Liver (tissue), 9 donors: ENCODE results near the gene RASAL2. TPM values are rescaled to one million over a fixed set of nuclear protein-coding genes. Genes with fewer than 3 reads are reported as not detected.
A peak's percentile ranks its signal among the peaks of the same experiment; 100 is the strongest.

ENCODE experiments used
- DNase-seq: peaks from one replicate; pipeline ENCODE4 v3.0.0-alpha.2; 2017; ENCODE audit warnings: low spot score
- H3K27ac ChIP-seq, 2 donors: one replicate each; pipeline ENCODE4 v1.7.0; 2013; ENCODE audit warnings: inconsistent platforms in 2 of 2, low read length in 2 of 2, control low read depth in 1 of 2, low read depth in 1 of 2, mild to moderate bottlenecking in 1 of 2
- H3K27me3 ChIP-seq, 4 donors: one replicate each; pipeline versions ENCODE4 v1.6.1 to v1.7.0; 2013; ENCODE audit warnings: low read length in 3 of 4, inconsistent platforms in 1 of 4, mild to moderate bottlenecking in 1 of 4, moderate library complexity in 1 of 4; ENCODE audit not compliant: control insufficient read depth in 4 of 4, insufficient read depth in 4 of 4
- H3K36me3 ChIP-seq, 4 donors: one replicate each; pipeline versions ENCODE4 v1.6.1 to v1.7.0; 2013; ENCODE audit warnings: low read length in 3 of 4, mild to moderate bottlenecking in 3 of 4, low read depth in 1 of 4, moderate library complexity in 1 of 4; ENCODE audit not compliant: control insufficient read depth in 4 of 4, insufficient read depth in 3 of 4
- H3K4me1 ChIP-seq, 4 donors: one replicate each; pipeline versions ENCODE4 v1.6.1 to v1.7.0; 2013; ENCODE audit warnings: low read length in 3 of 4, mild to moderate bottlenecking in 3 of 4, moderate library complexity in 1 of 4; ENCODE audit not compliant: control insufficient read depth in 4 of 4, insufficient read depth in 4 of 4
- H3K4me3 ChIP-seq, 3 donors: one replicate each; pipeline versions ENCODE4 v1.6.1 to v1.7.0; 2013; ENCODE audit warnings: low read length in 3 of 3, control low read depth in 1 of 3, low read depth in 1 of 3, mild to moderate bottlenecking in 1 of 3
- H3K9ac ChIP-seq, 2 donors: one replicate each; pipeline ENCODE4 v1.7.0; 2013; ENCODE audit warnings: low read length in 2 of 2, mild to moderate bottlenecking in 2 of 2, moderate library complexity in 2 of 2, control low read depth in 1 of 2, low read depth in 1 of 2
- H3K9me3 ChIP-seq, 4 donors: one replicate each; pipeline versions ENCODE4 v1.6.1 to v1.7.0; 2013; ENCODE audit warnings: low read length in 3 of 4; ENCODE audit not compliant: control insufficient read depth in 4 of 4
- EGR1 ChIP-seq, 2 donors: IDR thresholded peaks; 2 replicates each; pipeline ENCODE4 v1.6.1; 2016 to 2018; ENCODE audit warnings: antibody characterized with exemption in 2 of 2, low read depth in 2 of 2
- FOXA1 ChIP-seq: IDR thresholded peaks from 2 replicates; pipeline ENCODE4 v1.6.1; 2016; ENCODE audit warnings: antibody characterized with exemption
- FOXA2 ChIP-seq: IDR thresholded peaks from 2 replicates; pipeline ENCODE4 v1.6.1; 2016; ENCODE audit warnings: antibody characterized with exemption
- GABPA ChIP-seq, 2 donors: IDR thresholded peaks in 1 of 2; conservative IDR thresholded peaks in 1 of 2; 2 replicates each; pipeline ENCODE4 v1.6.1; 2016; ENCODE audit warnings: antibody characterized with exemption in 2 of 2, mild to moderate bottlenecking in 1 of 2, moderate library complexity in 1 of 2
- HNF4A ChIP-seq, 2 donors: conservative IDR thresholded peaks; 2 replicates each; pipeline ENCODE4 v1.6.1; 2016; ENCODE audit warnings: antibody characterized with exemption in 2 of 2, mild to moderate bottlenecking in 2 of 2
- HNF4G ChIP-seq: IDR thresholded peaks from 2 replicates; pipeline ENCODE4 v1.6.1; 2016; ENCODE audit warnings: antibody characterized with exemption
- JUND ChIP-seq, 2 donors: IDR thresholded peaks; 2 replicates each; pipeline ENCODE4 v1.6.1; 2016; ENCODE audit warnings: antibody characterized with exemption in 2 of 2
- NR2F2 ChIP-seq: IDR thresholded peaks from 2 replicates; pipeline ENCODE4 v1.6.1; 2016; ENCODE audit warnings: antibody characterized with exemption
- RAD21 ChIP-seq, 2 donors: IDR thresholded peaks; 2 replicates each; pipeline ENCODE4 v1.6.1; 2016; ENCODE audit warnings: antibody characterized with exemption in 2 of 2, mild to moderate bottlenecking in 2 of 2
- RXRA ChIP-seq, 2 donors: IDR thresholded peaks; 2 replicates each; pipeline ENCODE4 v1.6.1; 2017 to 2018; ENCODE audit warnings: antibody characterized with exemption in 2 of 2, mild to moderate bottlenecking in 1 of 2
- SP1 ChIP-seq: IDR thresholded peaks from 2 replicates; pipeline ENCODE4 v1.6.1; 2018; ENCODE audit warnings: antibody characterized with exemption, mild to moderate bottlenecking
- TAF1 ChIP-seq: conservative IDR thresholded peaks from 2 replicates; pipeline ENCODE4 v1.6.1; 2016; ENCODE audit warnings: antibody characterized with exemption, mild to moderate bottlenecking
- YY1 ChIP-seq: IDR thresholded peaks from 2 replicates; pipeline ENCODE4 v1.6.1; 2016; ENCODE audit warnings: antibody characterized with exemption, mild to moderate bottlenecking
- WGBS: extraction: QIAGEN DNeasy Blood & Tissue Kit; methylation state at CpG from one replicate; pipeline ENCODE4 v1.1.7; 2013; 5-methylcytosine and 5-hydroxymethylcytosine counted together
- polyA plus RNA-seq, 2 donors: library from polyadenylated mRNA; stranded (reverse) in 1 of 2; unstranded in 1 of 2; fragments of 200-250 nt in 1 of 2; fragments of >200 nt in 1 of 2; fragmentation: Nextera tagmentation in 1 of 2; extraction: Ambion mirVana in 1 of 2; gene quantifications; one replicate each; pipeline versions ENCODE4 v1.2.1 to v1.2.3, GENCODE V29; 2013 to 2015
- total RNA-seq, 2 donors: library from RNA; depleted of rRNA; stranded (reverse); fragments of >200 nt; gene quantifications; one replicate each; pipeline ENCODE4 v1.2.3, GENCODE V29; 2014
- TF ChIP-seq, protein P1 (sequence below): fragments of 150-350 bp; IDR thresholded peaks from 2 replicates; pipeline ENCODE4 v1.5.1; 2017; ENCODE audit warnings: improper control_type of control experiment, low read depth, low read length; ENCODE audit not compliant: missing input control
- TF ChIP-seq, protein P2 (sequence below): IDR thresholded peaks from 2 replicates; pipeline ENCODE4 v1.6.1; 2016; ENCODE audit warnings: antibody characterized with exemption, mild to moderate bottlenecking
- TF ChIP-seq, protein P3 (sequence below): IDR thresholded peaks from 2 replicates; pipeline ENCODE4 v1.6.1; 2016; ENCODE audit warnings: antibody characterized with exemption
- TF ChIP-seq, protein P4 (sequence below): IDR thresholded peaks from 2 replicates; pipeline ENCODE4 v1.6.1; 2016; ENCODE audit warnings: antibody characterized with exemption
- TF ChIP-seq, protein P5 (sequence below): IDR thresholded peaks from 2 replicates; pipeline ENCODE4 v1.6.1; 2016; ENCODE audit warnings: antibody characterized with exemption
- donor health status: healthy.
- donor health status: healthy.
- donor health status: healthy.
- donor health status: healthy.
- donor health status: healthy.

Gene RASAL2
- total and polyA plus RNA-seq, 4 donors: 1.8 to 8.1 (median 4.1) TPM

DNA sequence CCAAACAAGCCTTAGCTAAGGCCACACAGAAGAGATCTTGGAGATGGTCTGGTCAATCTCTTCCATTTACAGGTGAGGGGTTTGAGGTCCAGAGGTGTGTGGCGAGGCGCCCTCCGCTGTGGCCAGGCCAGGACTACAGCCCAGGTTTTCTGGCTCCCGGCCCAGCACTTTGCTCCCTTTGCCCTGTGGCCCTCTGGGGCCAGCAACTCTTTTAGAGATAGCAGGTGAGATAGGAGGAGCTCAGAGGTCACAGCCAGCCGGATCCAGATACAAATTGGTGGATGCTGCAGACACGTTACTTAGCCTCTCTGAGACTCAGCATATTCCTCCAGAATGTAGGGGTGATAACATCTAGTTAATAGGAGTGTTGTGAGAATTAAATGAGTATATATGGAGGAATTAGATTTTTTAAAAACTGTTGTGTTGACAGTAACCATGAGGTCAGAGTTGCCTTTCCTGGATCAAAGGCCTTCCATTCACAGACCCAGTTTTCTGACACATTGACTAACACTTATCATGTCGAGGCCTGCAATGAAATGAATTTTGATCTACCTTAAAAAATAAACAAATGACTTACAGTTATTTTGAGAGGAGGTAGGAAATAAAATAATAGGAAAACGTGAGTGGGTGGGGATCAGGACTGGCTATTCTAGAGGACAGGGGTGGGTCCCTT is 435.6 kb downstream of the RASAL2 start:
- H3K4me3 ChIP-seq: no peak overlapping the region
- WGBS: 36% methylated on average over 8 of the region's 8 CpGs
- H3K9ac ChIP-seq: no peak overlapping the region
- H3K36me3 ChIP-seq: no peaks in the 10 kb centered on the region
- TF ChIP-seq, protein P1, sequence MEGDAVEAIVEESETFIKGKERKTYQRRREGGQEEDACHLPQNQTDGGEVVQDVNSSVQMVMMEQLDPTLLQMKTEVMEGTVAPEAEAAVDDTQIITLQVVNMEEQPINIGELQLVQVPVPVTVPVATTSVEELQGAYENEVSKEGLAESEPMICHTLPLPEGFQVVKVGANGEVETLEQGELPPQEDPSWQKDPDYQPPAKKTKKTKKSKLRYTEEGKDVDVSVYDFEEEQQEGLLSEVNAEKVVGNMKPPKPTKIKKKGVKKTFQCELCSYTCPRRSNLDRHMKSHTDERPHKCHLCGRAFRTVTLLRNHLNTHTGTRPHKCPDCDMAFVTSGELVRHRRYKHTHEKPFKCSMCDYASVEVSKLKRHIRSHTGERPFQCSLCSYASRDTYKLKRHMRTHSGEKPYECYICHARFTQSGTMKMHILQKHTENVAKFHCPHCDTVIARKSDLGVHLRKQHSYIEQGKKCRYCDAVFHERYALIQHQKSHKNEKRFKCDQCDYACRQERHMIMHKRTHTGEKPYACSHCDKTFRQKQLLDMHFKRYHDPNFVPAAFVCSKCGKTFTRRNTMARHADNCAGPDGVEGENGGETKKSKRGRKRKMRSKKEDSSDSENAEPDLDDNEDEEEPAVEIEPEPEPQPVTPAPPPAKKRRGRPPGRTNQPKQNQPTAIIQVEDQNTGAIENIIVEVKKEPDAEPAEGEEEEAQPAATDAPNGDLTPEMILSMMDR: peak; percentile 25
- TF ChIP-seq NR2F2 (peak; percentile 54), EGR1 (IDR thresholded peaks at IDR 0.05; ENCODE audit: low read depth in 2 of 2) (no peak), JUND (IDR thresholded peaks at IDR 0.05) (peak in 1 of 2 donors; percentile 44), TAF1 (no peak), GABPA (IDR thresholded peaks at IDR 0.05 in 1 of 2, conservative IDR thresholded peaks at IDR 0.05 in 1 of 2) (no peak), HNF4A (conservative IDR thresholded peaks at IDR 0.05) (peak; percentile 87 to 93), YY1 (peak; percentile 39), SP1 (peak; percentile 57), FOXA1 (no peak), HNF4G (peak; percentile 51), RAD21 (IDR thresholded peaks at IDR 0.05) (peak; percentile 67 to 73), FOXA2 (no peak), RXRA (IDR thresholded peaks at IDR 0.05) (peak; percentile 45 to 79)
- TF ChIP-seq, protein P2, sequence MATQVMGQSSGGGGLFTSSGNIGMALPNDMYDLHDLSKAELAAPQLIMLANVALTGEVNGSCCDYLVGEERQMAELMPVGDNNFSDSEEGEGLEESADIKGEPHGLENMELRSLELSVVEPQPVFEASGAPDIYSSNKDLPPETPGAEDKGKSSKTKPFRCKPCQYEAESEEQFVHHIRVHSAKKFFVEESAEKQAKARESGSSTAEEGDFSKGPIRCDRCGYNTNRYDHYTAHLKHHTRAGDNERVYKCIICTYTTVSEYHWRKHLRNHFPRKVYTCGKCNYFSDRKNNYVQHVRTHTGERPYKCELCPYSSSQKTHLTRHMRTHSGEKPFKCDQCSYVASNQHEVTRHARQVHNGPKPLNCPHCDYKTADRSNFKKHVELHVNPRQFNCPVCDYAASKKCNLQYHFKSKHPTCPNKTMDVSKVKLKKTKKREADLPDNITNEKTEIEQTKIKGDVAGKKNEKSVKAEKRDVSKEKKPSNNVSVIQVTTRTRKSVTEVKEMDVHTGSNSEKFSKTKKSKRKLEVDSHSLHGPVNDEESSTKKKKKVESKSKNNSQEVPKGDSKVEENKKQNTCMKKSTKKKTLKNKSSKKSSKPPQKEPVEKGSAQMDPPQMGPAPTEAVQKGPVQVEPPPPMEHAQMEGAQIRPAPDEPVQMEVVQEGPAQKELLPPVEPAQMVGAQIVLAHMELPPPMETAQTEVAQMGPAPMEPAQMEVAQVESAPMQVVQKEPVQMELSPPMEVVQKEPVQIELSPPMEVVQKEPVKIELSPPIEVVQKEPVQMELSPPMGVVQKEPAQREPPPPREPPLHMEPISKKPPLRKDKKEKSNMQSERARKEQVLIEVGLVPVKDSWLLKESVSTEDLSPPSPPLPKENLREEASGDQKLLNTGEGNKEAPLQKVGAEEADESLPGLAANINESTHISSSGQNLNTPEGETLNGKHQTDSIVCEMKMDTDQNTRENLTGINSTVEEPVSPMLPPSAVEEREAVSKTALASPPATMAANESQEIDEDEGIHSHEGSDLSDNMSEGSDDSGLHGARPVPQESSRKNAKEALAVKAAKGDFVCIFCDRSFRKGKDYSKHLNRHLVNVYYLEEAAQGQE: no peak
- TF ChIP-seq, protein P3, sequence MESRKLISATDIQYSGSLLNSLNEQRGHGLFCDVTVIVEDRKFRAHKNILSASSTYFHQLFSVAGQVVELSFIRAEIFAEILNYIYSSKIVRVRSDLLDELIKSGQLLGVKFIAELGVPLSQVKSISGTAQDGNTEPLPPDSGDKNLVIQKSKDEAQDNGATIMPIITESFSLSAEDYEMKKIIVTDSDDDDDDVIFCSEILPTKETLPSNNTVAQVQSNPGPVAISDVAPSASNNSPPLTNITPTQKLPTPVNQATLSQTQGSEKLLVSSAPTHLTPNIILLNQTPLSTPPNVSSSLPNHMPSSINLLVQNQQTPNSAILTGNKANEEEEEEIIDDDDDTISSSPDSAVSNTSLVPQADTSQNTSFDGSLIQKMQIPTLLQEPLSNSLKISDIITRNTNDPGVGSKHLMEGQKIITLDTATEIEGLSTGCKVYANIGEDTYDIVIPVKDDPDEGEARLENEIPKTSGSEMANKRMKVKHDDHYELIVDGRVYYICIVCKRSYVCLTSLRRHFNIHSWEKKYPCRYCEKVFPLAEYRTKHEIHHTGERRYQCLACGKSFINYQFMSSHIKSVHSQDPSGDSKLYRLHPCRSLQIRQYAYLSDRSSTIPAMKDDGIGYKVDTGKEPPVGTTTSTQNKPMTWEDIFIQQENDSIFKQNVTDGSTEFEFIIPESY: no peak
- TF ChIP-seq, protein P4, sequence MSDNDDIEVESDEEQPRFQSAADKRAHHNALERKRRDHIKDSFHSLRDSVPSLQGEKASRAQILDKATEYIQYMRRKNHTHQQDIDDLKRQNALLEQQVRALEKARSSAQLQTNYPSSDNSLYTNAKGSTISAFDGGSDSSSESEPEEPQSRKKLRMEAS: peak; percentile 34
- TF ChIP-seq, protein P5, sequence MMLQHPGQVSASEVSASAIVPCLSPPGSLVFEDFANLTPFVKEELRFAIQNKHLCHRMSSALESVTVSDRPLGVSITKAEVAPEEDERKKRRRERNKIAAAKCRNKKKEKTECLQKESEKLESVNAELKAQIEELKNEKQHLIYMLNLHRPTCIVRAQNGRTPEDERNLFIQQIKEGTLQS: no peak
- H3K9me3 ChIP-seq: peaks cover 0 to under 1% (median 0%) of the 10 kb centered on the region in 4 donors
- H3K27me3 ChIP-seq: no peaks in the 10 kb centered on the region
- peak; percentile 60 for DNase-seq
- H3K4me1 ChIP-seq: peaks cover 0 to 17% (median 4%) of the 10 kb centered on the region in 4 donors
- no peak overlapping the region for H3K27ac ChIP-seq
